GM10266 (cell line): Measurements from ENCODE around the gene NLRC5.
"Not testable (repeated sequence)": the region's sequence is repeated elsewhere in the genome, so short reads cannot be mapped to it uniquely, and the experiment has no call there.

Experiments
- DNase-seq: peaks from one replicate; pipeline ENCODE4 v3.0.0; 2012; ENCODE audit errors: extremely low spot score
- CTCF ChIP-seq: IDR thresholded peaks from 2 replicates; pipeline ENCODE4 v1.5.1; 2012; ENCODE audit warnings: mild to moderate bottlenecking, low read depth; ENCODE audit not compliant: control insufficient read depth, insufficient read depth; ENCODE audit errors: missing control alignments

NLRC5 gene

DNA sequence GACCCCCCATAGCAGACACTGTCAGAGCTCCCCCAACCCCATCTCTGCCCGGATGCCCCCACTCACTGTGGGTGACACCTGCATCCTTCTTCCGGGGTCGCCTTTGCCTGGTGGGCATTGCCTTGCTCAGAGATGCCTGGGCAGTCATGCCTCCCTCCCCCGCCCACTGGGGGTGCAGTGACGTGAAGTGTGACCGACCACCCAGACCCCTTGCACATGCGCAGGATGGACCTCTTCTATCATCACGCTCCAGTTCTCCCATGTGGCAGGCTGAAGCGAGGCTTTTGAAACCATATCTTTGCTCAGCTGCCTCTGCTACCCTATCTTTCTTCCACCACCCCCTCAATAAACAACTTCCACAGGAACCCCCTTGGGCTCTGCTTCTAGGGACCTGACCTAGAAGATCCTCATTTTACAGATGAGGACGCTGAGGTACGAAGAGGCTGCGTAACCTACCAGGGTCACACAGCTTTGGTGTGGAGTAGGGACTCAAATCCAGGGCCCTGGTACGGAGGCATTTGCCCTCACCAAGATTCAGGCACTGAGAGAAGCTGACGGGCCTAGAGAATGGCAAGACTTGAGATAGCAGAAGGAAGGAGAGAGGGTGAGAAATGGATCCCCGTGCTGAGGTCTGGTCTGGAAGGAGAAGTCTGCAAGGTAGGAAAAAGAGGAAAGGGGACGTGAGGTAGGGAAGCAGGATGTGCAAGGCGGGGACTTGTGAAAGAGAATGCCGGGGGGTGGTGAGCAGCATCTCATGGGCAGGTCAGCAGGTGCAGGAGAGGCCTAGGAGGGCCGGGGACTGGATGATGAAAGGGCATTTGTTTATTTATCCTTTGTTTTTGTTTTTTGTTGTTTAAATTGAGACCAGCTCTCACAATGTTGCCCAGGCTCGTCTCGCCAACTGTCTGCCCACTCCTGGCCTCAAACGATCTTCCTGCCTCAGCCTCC lies 14.4 kb downstream of the NLRC5 start:
- no peak for DNase-seq
- TF ChIP-seq CTCF = no peak

DNA sequence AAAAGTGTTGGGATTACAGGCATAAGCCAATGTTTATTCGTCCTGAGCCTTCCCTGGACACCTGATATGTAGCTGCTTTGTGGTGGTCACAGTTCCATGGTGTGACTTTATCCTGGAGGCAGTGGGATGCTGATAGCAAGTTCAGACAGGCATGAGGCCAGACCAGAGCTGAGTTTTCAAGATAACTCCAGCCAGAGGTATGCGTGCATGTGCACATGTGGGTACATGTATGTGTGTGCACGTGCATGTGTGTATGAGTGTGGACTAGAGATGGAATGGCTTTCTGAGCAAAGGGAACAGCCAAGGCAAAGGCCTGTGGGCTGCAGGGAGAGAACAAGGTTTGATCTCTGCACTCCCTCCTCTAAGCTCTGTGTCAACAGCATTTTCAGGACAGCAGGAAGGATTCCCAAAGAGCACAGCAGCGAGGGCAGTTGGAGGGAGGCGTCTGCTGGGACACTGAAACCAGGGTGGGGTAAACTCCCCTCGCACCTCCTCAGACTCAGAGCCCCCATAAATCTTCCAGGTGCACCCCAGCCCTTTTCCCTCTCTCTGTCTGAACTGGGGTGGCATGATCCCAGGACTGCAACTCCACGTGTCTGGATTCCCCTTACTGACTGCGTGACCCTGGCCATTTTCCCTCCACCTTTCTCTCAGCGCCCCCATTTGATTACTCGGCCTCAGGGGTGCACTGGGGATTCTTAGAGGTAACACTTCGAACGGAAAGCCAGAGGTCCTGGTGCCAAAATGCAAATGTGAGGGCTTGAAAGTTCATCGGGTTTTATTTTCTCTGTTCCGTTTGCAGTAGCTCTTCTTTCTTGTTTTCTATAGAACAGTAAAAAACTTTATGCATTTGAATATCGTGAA lies 15.3 kb downstream of the NLRC5 start:
- no peak for TF ChIP-seq CTCF

DNA sequence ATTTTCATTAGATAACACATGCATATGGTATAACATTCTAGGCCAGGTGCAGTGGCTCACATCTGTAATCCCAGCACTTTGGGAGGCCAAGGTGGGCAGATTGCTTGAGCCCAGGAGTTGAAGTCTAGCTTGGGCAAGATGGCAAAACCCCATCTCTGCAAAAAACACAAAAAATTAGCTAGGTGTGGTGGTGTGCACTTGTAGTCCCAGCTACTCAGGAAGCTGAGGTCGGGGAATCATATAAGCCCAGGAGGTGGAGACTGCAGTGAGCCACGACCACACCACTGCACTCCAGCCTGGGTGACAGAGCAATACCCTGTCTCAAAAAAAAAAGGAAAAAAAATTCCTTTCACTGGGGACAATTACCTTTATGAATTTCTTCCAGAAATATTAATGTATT lies 16.2 kb downstream of the NLRC5 start:
- DNase-seq = not testable (repeated sequence)

More for the DNA sequence above, 15.3 kb downstream of the NLRC5 start:
- DNase-seq = no peak

GRCh38 chr16:57007050-57007449 lies 17.7 kb downstream of the NLRC5 start:
- no peak for DNase-seq
- no peak for TF ChIP-seq CTCF

DNA sequence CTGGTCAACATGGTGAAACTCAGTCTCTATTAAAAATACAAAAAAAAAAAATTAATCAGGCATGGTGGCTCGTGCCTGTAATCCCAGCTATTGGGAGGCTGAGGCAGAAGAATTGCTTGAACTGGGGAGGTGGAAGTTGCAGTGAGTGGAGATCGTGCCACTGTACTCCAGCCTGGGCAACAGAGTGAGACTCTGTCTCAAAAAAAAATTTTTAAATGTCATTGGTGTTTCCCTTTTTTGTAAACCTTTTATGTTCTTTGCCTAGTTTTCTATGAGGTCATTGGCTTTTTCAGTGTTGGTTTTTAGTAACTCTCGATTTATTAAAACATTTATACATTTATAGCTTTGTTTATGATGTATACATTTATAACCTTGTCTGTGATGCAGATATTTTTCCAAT lies 18.2 kb downstream of the NLRC5 start:
- no peak for DNase-seq
- TF ChIP-seq CTCF = no peak

- no peak for TF ChIP-seq CTCF
- no peak for DNase-seq
These were observed 19.1 kb downstream of the NLRC5 start for GRCh38 chr16:57008440-57008839.

DNA sequence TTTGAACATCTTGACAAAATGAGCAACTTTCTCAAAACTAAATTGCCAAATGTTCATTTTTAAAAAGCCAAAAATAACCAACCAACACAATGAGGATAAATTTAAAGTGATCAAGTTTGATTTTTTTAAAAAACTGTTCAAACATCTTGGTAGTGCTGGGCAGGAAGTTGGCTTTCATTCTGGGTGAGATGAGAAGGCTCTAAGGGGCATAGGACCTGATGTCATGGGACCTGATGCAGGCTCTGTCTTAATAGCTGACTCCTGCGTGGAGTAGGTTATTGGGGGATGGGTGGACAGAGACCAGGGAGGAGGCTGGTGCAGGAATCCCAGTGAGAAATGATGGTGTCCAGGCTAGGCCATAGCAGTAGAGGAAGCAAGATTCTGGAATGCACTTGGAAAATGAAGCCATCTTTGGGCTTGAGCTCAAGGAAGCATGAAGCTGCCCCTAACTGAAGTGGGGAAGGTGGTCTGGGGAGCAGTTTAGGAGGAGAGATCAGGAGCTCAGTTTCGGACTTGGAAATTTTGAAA lies 20.4 kb downstream of the NLRC5 start:
- no peak for TF ChIP-seq CTCF
- DNase-seq = no peak
